Stimulated activated CD4-positive, alpha-beta T cell treated with anti-CD3 and anti-CD28 coated beads, TNF-alpha, amount 100 ng/mL, for 1 hour (primary cell): ENCODE measurements around the gene C19orf47.
"Not testable (repeated sequence)": the region's sequence is repeated elsewhere in the genome, so short reads cannot be mapped to it uniquely, and the experiment has no call there.

Source experiments
- DNase-seq, 3 donors: peaks; one replicate each; pipeline ENCODE4 v3.0.0-alpha.2; 2020; ENCODE audit warnings: low read depth in 3 of 3, low spot score in 1 of 3

Gene C19orf47

DNA sequence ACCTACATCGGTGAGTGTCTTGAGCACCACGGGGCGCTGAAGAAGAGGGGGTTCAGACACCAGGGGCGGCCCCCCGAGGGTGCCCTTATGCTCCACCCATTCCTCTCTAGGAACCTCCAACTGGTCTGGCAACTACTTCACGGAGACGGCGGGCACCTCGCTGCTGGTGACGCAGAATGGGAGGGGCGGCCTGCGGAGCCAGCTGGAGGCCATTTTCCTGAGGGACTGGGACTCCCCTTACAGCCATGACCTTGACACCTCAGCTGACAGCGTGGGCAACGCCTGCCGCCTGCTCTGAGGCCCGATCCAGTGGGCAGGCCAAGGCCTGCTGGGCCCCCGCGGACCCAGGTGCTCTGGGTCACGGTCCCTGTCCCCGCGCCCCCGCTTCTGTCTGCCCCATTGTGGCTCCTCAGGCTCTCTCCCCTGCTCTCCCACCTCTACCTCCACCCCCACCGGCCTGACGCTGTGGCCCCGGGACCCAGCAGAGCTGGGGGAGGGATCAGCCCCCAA, 29.7 kb upstream of the C19orf47 start:
- DNase-seq, result no peak

DNA sequence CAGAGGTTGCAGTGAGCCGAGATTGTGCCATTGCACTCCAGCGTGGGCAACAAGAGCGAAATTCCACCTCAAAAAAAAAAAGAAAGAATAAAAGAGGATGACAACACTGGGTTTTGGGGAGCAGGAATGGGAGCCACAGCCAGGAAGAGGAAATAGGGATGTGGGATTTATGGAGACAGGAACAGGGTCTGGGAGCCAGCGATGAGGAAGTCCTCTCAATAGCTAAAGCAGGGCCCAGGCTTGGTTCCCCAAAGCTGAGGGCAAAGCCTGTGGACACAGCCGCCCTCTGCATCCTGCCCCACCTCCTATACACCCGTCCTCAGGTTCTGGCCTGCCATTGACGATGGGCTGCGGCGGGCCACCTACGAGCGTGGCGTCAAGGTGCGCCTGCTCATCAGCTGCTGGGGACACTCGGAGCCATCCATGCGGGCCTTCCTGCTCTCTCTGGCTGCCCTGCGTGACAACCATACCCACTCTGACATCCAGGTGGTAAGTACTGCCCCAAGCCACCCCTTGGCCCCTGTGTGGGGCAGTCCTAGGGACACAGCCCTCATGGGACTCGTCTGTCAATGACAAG, 28.2 kb upstream of the C19orf47 start:
- DNase-seq, result no peak

DNA sequence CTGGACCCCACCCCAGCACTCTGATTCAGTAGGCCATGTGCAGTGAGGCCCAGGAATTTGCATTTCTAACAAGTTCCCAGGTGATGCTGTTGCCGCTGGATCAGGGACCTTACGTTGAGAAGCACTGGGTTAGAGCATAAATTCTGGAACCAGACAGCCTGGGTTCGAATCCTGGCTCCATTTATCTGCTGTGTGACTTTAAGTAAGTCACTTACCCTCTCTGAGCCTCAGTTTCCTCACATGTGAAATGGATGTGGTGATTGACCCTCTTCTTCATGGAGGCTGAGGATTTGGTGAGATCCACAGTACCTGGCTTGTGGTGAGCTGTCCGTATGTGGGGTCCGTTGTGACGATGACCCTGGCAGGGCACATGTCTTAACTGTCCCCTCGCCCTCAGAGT, 25.9 kb upstream of the C19orf47 start:
- DNase-seq, result no peak

DNA sequence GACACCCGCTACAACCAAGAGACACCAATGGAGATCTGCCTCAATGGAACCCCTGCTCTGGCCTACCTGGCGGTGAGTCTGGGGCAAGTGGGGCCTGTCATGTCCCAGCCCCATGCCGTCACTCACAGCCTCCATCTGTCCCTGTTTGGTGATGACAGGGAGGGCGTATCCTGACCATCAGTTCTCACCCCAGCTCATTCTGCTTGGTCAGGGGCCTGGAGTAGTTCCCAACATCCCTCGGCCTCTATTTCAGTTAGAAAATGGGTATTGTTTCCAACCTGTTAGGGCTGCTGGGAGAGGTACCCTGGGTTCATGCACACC, 23.6 kb upstream of the C19orf47 start:
- DNase-seq, result no peak

DNA sequence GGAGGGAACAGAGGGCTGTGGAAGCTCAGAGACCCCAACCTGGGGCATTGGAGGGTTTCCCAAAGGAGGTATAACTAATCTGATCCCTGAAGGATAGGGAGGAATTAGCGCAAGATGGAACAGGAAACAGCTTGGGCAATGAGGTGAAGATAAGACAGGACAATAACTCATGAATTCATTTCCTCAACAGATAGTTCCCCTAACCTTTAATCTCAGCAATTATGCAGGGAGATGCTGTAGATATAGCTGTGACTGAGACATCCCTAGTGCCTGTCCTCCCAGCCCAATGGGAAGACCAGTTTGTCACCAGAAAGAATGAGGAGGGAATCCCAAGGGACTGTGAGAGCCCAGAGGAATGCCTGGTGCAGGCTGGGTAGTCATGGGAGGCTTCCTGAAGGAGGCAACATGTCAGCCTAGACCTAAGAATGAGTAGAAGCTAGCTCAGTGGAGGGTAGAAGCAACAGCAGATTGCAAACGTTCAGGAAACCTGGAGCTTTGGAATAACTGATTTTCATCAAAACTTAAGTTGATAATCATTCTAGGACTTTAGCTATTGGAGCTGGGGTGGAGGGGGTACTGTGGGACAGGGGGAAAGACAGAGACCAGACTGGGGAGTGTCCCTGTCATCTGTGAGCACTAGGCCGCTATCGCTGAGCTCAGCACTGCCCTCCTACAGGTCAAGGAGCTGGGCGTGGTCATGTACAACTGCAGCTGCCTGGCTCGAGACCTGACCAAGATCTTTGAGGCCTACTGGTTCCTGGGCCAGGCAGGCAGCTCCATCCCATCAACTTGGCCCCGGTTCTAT, 23.0 kb upstream of the C19orf47 start:
- no peak for DNase-seq

DNA sequence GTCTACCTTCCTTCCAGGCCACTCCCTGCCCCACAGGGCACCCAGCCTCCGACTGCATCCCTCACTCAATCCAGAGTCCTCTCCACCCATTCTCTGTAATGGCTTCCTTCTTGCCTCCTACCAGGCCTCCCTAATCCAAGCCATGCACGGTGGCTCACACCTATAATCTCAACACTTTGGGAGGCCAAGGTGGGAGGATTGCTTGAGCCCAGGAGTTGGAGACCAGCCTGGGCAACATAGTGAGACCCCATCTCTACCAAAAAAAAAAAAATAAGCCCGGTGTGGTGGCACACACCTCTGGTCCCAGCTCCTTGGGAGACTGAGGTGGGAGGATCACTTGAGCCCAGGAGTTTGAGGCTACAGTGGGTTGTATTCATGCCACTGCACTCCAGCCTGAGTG, 22.1 kb upstream of the C19orf47 start:
- DNase-seq, result not testable (repeated sequence)

DNA sequence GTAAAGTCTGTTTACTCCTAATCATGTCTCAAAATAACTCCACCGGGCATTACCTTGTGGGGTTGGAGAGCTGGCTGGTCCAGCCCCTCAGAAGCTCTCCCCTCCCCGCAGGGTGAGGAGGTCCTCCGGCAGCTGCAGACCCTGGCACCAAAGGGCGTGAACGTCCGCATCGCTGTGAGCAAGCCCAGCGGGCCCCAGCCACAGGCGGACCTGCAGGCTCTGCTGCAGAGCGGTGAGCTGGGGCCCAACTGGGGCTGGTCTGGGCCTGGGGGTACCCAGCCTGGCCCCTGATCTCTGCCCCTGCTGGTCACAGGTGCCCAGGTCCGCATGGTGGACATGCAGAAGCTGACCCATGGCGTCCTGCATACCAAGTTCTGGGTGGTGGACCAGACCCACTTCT, 21.6 kb upstream of the C19orf47 start:
- no peak for DNase-seq

DNA sequence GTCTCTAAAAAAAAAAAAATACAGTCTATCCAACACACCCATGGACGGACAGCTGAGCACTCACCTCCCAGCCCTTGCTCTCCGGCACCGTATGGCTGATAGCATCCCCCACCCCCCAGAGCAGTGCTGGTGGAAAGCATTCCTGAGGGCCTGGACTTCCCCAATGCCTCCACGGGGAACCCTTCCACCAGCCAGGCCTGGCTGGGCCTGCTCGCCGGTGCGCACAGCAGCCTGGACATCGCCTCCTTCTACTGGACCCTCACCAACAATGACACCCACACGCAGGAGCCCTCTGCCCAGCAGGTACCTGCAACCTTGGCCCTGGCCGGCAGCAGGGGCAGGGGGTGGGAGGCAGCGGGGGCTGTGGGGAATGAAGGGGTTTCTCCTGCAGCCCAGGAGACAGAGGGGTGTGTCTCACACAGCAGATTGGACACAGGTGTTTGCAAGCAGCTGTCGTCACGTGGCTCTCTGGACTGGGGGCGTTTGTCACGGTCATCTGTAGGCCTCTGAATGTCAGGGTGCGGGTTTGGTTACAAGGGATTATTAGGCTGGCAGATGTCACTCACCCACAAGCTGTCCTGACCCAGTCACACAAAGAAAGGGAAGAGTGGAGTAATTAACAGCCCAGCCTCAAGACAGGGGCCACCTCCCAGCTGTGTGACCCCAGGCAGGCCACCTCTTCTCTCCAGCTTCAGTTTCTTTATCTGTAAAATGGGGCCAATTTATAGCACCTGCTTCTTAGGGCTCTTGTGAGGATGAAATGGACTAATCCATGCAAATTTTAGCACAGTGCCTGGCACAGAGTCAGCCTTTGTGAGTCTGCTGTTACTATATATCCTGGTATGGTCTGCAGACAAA, 19.6 kb upstream of the C19orf47 start:
- DNase-seq, result no peak

DNA sequence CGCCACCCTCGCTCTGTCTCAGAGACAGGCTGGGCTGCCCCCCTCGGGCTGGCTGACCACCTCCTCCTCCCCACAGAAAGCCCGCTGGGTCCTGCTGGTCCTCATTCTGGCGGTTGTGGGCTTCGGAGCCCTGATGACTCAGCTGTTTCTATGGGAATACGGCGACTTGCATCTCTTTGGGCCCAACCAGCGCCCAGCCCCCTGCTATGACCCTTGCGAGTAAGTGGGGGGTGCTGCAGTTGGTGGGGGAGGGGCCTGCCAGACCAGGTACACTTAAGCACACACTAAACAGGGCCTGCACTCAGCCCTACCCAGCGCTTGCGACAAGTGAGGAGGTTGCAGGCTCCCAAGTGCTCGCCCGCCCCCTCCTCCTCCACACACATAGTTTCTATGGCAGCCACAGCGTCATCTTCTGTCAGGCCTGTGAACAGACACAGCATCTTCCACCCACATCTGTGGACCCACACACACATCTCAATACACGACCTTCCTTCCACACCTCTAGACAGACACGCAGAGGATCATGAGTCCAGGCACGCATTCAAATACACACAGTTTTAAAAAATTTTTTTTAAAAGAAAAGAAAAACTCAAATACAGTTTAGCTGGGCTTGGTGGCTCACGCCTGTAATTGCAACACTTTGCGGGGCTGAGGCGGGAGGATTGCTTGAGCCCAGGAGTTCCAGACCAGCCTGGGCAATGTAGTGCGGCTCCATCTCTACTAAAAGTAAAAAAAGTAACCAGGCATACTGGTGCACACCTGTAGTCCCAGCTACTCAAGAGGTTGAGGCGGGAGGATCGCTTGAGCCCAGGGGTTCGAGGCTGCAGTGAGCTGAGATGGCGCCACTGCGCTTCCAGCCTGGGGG, 18.7 kb upstream of the C19orf47 start:
- DNase-seq, result no peak

DNA sequence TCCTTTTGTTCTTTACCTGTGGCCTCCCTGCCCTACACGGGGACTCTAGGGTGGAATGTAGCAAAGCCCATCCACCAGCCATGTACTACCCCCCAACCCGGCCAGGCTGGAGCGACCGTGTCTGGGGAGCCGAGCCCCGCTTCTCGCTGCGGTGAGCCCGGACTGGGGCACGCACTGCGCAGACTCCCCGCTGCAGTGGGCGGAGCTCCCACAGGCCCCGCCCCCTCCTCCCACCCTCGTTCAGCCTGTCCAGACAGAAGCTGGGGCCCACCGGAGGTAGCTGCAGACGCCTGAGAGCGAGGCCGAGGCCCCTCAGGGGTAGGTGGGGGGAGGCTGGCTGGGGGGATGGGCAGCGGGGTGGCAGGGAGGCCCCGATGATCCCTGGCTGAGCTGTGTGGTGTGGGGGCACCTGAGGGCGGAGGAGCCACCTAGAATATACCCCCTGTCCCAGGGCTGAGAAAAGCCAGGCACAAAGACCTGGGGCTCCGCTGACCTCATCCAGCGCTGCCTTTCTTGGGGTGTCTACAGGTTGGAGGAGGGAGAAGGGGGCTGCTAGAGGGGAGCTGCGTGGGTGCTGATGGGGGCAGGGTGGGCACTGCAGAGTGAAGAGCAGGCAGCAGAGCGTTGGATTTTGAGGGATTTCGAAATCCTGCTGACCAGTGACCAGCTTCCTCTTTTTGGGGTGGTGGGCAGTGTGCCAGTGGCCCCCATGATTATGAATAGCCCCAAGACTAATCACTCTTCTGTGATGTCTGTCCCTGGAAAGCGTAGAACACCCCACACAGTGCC, 17.6 kb upstream of the C19orf47 start:
- peak in 2 of 3 donors; percentile 9 to 50 for DNase-seq

DNA sequence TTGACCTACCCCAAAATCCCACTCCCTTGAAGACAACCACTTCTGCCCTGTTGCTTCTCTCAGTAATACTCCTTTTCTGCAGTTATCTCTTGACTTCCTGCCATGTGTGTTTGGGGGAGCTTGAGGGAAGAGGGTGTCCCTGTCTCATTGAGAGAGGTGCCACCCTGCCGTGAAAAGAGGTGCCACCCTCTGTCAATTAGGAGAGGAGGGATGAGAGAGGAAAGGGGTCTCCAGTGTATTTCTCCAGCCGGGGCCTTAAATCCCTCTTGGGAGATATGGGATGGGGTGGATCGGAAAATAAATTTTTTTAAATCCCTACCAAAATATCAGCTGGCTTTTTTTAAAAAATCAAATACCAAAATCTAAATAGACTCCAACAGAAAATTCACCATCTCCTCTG, 16.8 kb upstream of the C19orf47 start:
- DNase-seq, result no peak

DNA sequence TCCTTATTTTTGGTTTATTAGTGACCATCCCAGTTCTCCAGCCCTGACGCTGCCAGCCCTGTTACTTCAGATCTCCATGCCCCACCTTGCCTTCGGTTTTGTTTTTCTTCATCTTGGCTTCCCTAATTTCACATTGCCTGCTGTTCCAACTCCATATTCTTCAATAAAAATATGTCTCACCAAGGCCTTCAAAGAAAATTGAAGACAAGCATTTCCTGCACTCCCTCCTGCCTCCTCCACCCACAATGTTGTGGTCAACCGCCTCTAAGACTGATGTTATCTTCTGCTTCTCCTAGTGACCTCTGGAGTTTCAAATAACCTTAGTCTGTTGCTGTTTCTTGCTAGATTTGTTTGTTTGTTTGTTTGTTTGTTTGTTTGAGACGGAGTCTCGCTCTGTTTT, 14.9 kb upstream of the C19orf47 start:
- DNase-seq, result no peak

DNA sequence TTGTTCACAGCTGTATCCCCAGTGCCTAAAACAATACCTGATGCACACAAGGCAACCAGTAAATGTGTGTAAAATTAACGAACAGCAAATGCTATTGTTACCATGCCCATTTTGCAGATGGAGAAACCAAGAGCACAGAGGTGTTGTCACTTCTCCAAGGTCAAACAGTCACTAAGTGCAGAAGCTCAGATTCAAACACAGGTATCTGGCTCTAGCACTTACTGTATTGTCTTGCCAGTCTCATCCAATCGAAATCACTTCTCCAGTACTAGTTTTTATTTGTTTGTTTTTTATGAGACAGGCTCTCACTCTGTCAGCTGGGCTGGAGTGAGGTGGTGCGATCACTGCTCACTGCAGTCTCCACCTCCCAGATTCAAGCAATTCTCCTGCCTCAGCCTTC, 14.0 kb upstream of the C19orf47 start:
- no peak for DNase-seq

DNA sequence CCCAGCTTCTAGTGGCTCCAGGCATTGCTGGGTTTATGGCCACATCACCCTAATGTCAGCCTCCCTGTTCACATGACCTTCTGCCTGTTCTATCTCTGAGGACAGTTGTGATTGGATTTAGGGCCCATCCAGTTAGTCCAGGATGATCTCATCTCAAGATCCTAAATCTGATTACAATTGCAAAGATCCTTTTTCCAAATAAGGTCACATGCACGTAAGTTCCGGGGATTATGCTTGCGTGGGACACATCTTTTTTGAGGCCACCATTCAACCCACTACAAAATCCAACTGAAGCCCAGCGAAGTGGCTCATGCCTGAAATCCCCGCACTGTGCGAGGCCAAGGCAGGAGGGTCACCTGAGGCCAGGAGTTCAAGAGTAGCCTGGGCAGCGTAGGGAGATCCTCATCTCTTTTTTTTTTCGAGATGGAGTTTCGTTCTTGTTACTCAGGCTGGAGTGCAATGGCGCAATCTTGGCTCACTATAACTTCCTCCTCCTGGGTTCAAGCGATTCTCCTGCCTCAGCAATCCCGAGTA, 12.6 kb upstream of the C19orf47 start:
- DNase-seq, result no peak

DNA sequence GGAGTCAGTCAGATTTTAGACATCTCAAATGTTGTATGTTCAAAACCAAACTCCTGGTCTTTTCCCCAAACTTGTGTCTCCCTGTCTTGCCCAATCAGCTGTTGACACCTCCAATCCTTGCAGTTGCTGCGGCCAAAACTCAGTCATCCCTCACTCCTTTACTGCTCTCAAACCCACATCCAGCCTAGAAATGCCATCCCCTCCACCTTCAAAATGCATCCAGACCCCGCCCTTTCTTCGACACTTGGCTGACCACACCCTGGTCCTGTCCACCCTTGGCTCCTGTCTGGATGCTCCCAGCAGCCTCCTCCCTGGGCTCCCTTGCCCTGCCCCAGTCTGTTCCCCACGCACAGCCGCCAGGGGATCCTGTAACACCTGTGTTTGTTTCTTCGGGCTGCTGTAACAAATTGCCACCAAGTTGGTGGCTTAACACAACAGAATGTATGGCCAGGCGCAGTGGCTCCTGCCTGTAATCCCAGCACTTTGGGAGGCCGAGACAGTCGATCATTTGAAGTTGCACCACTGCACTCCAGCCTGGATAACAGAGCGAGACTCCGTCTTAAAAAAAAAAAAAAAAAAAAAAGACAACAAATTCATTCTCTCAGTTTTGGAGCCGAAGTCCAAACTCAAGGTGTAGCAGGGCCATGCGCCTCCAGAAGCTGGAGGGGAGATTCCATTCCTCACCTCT, 12.0 kb upstream of the C19orf47 start:
- DNase-seq, result no peak

DNA sequence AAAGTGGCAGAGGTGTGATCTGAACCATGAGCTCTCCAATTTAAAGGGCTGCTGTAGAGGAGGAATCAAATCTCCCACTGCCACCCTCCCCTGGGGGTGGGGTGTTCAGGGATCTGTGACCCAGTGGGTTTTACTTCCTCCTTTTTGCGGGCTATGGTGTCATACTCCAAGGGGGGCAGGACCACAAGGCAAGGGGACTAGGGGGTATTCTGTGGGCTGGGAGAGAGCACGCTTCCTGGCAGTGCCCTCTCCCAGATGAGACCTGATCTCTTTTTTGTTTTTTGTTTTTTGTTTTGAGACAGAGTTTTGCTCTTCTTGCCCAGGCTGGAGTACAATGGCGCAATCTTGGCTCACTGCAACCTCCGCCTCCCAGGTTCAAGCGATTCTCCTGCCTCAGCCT, 10.6 kb upstream of the C19orf47 start:
- DNase-seq, result no peak

DNA sequence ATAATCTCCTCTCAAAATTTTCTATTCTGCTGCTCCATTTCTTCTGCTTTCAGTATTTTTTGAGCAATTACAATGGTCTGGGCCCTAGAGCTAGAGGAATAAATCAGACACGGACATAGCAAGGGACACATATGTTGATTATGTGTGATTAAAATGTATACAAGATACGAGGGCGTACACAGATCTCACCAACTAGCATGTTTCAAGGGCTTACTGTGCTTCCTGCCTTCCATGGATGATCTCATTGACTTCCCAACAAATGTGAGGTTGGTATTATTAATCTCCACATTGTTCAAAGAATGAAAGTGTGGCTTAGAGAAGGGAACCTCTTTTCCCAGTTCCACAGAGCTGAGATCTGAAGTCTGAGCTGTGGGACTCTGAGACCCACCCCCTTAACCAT, 9.4 kb upstream of the C19orf47 start:
- DNase-seq, result no peak

DNA sequence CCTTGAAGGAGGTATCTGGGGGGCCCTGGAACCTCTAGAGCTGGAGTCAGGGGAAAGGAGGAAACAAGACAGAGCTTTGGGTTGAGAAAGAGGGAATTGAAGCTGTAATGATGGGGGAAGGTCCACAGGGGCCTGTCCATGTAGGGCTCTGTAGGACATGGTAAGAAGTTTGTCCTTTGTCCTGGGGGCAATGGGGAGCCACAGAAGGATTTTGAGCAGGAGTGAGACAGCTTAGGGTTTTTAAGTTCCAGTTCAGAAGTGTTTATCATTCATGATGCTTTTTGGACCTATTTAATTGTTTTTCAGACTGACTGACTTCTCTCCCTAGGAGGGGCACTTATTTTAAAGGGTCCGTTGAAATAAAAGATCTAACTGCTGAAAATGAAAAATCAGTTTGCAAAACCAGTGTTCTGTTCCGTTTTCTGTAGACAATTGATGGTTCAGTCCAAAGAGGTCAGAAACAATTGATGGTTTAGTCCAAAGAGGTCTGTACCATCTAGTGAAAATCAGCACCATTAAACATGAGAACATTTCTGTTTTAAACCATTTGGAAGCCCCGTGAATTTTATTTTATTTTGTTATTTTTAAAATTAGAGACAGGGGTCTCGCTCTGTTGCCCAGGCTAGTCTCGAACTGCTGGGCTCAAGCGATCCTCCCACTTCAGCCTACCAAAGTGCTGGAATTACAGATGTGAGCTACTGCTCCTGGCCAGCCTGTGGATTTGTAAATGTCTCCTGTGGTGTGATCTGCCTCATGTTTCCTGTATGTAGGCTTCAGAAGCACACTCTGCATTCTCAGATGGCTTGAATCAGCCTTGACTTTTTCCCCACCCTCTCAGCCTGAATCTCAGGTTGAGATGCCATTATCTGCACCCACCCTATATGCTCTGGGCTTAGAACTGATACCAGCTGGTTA, 8.7 kb upstream of the C19orf47 start:
- DNase-seq, result no peak
